PC-3 (cell line): Measurements from ENCODE around the gene CAMK4.

ENCODE experiments used
- EZH2phosphoT487 ChIP-seq: fragments of 300-600 bp; sonication (generic); IDR thresholded peaks from 2 replicates; pipeline ENCODE4 v1.6.1; 2018; ENCODE audit warnings: mild to moderate bottlenecking, antibody characterized with exemption, low read length, borderline replicate concordance
- TF ChIP-seq, protein P1 (sequence below): fragments of 300-600 bp; sonication (generic); conservative IDR thresholded peaks from 2 replicates; pipeline ENCODE4 v1.5.1; 2017; ENCODE audit warnings: antibody characterized with exemption, low read depth, mild to moderate bottlenecking, low read length

- TF ChIP-seq, protein P1, sequence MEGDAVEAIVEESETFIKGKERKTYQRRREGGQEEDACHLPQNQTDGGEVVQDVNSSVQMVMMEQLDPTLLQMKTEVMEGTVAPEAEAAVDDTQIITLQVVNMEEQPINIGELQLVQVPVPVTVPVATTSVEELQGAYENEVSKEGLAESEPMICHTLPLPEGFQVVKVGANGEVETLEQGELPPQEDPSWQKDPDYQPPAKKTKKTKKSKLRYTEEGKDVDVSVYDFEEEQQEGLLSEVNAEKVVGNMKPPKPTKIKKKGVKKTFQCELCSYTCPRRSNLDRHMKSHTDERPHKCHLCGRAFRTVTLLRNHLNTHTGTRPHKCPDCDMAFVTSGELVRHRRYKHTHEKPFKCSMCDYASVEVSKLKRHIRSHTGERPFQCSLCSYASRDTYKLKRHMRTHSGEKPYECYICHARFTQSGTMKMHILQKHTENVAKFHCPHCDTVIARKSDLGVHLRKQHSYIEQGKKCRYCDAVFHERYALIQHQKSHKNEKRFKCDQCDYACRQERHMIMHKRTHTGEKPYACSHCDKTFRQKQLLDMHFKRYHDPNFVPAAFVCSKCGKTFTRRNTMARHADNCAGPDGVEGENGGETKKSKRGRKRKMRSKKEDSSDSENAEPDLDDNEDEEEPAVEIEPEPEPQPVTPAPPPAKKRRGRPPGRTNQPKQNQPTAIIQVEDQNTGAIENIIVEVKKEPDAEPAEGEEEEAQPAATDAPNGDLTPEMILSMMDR, result no peak
- TF ChIP-seq EZH2phosphoT487, result no peak
Observed at GRCh38 chr5:111294551-111294950, 70.4 kb downstream of the CAMK4 start.
